Measurements from ENCODE around the gene PDE6H. TPM values are rescaled to one million over a fixed set of nuclear protein-coding genes. Genes with fewer than 3 reads are reported as not detected.

PDE6H gene
- total and polyA plus RNA-seq, 7 experiments from 2014 or later, result 2.7 TPM; not detected in 6

GRCh38 chr12:14984036-14984435, 11.2 kb downstream of the PDE6H start:
- Histone ChIP-seq H3K36me3 (ENCODE audit: control insufficient read depth in 2 of 3, insufficient read depth in 3 of 3, low read length in 3 of 3) (no peaks in the 10 kb centered on the region), H3K27ac (ENCODE audit: low read depth, low read length) (no peak overlapping the region), H3K4me1 (ENCODE audit: control insufficient read depth in 2 of 2, insufficient read depth in 2 of 2, low read length in 2 of 2) (peaks cover 17 to 47% of the 10 kb centered on the region in 2 donors), H3K9me3 (ENCODE audit: control insufficient read depth in 2 of 3, low read length in 3 of 3) (no peaks in the 10 kb centered on the region), H3K4me3 (ENCODE audit: low read length) (no peak overlapping the region), H3K27me3 (ENCODE audit: control insufficient read depth in 2 of 2, insufficient read depth in 2 of 2, low read length in 2 of 2) (no peaks in the 10 kb centered on the region)
- H3K36me3 Mint-ChIP-seq, result peaks cover 0 to 3% (median 0%) of the 10 kb centered on the region in 5 donors
- ATAC-seq (no peak), DNase-seq (no peak)
- peaks cover 0 to 3% (median 0%) of the 10 kb centered on the region in 5 donors for H3K27me3 Mint-ChIP-seq
- intact Hi-C loops (cut with micrococcal nuclease), result loop anchor here in 1 of 2 donors (1.0 kb wide), 1 partner anchor 10 kb away; no protein-coding TSS in a partner anchor
- H3K4me1 Mint-ChIP-seq, result peaks cover 36 to 70% (median 68%) of the 10 kb centered on the region in 7 donors
- H3K4me3 Mint-ChIP-seq, result peak overlapping the region in 1 of 10 donors; percentile 41
- ChIA-PET POLR2A (interaction anchor here (0.9 to 4.4 kb wide), 8 partner anchors 11 to 260 kb away, joined by 3 to 22 read pairs (median 6); partner anchors contain the start of genes ARHGDIB and PDE6H), CTCF (interaction anchor here (0.6 to 1.4 kb wide), 3 partner anchors 12 to 164 kb away, joined by 3 to 5 read pairs (median 3); no protein-coding TSS in a partner anchor)
- H3K9me3 Mint-ChIP-seq, result peaks cover 0 to 5% (median 0%) of the 10 kb centered on the region in 11 donors
- peak overlapping the region in 3 of 9 donors; percentile 22 to 79 (median 44) for H3K27ac Mint-ChIP-seq

GRCh38 chr12:14984766-14985285, 12.0 kb downstream of the PDE6H start:
- no peaks in the 10 kb centered on the region for H3K9me3 ChIP-seq (ENCODE audit: control insufficient read depth in 2 of 3, low read length in 3 of 3)
- Mint-ChIP-seq H3K27ac (peak overlapping the region in 4 of 9 donors; percentile 9 to 79 (median 34)), H3K4me3 (peak overlapping the region in 4 of 10 donors; percentile 8 to 41 (median 38)), H3K4me1 (peaks cover 38 to 69% (median 63%) of the 10 kb centered on the region in 7 donors), H3K9me3 (peaks cover 0 to 5% (median 0%) of the 10 kb centered on the region in 11 donors), H3K36me3 (peaks cover 0 to 5% (median 0%) of the 10 kb centered on the region in 5 donors), H3K27me3 (peaks cover 0 to 3% (median 0%) of the 10 kb centered on the region in 5 donors)
- ChIA-PET POLR2A (interaction anchor here (0.8 to 2.1 kb wide), 7 partner anchors 9 to 261 kb away, joined by 3 to 8 read pairs (median 3); no protein-coding TSS in a partner anchor), CTCF (interaction anchor here (0.6 to 1.5 kb wide), 3 partner anchors 10 to 165 kb away, joined by 3 to 4 read pairs (median 3); no protein-coding TSS in a partner anchor)
- no peaks in the 10 kb centered on the region for H3K36me3 ChIP-seq (ENCODE audit: control insufficient read depth in 2 of 3, insufficient read depth in 3 of 3, low read length in 3 of 3)
- H3K4me3 ChIP-seq (ENCODE audit: low read length), result no peak overlapping the region
- intact Hi-C loops (cut with micrococcal nuclease), result loop anchor here in 1 of 2 donors (1.0 kb wide), 1 partner anchor 9 kb away; no protein-coding TSS in a partner anchor
- no peaks in the 10 kb centered on the region for H3K27me3 ChIP-seq (ENCODE audit: control insufficient read depth in 2 of 2, insufficient read depth in 2 of 2, low read length in 2 of 2)
- peak in 1 of 9 donors; percentile 11 for DNase-seq
- no peak for ATAC-seq
- H3K27ac ChIP-seq (ENCODE audit: low read depth, low read length), result no peak overlapping the region
- H3K4me1 ChIP-seq (ENCODE audit: control insufficient read depth in 2 of 2, insufficient read depth in 2 of 2, low read length in 2 of 2), result peaks cover 10 to 39% of the 10 kb centered on the region in 2 donors

- H3K27me3 ChIP-seq (ENCODE audit: control insufficient read depth in 2 of 2, insufficient read depth in 2 of 2, low read length in 2 of 2), result no peaks in the 10 kb centered on the region
- ChIA-PET CTCF (interaction anchor here (0.6 to 1.5 kb wide), 7 partner anchors 38 to 302 kb away, joined by 3 to 6 read pairs (median 3); partner anchors contain the start of gene ERP27), POLR2A (interaction anchor here (0.5 to 1.6 kb wide), 4 partner anchors 8 to 33 kb away, joined by 3 to 4 read pairs (median 3); partner anchors contain the start of gene ARHGDIB)
- Mint-ChIP-seq H3K27ac (peak overlapping the region in 1 of 9 donors; percentile 9), H3K27me3 (peaks cover 0 to 3% (median 0%) of the 10 kb centered on the region in 5 donors), H3K4me3 (no peak overlapping the region), H3K36me3 (peaks cover 0 to 12% (median 0%) of the 10 kb centered on the region in 5 donors), H3K4me1 (peaks cover 31 to 56% (median 50%) of the 10 kb centered on the region in 7 donors), H3K9me3 (peaks cover 0 to 14% (median 4%) of the 10 kb centered on the region in 11 donors)
- peaks cover 8 to 23% of the 10 kb centered on the region in 2 donors for H3K4me1 ChIP-seq (ENCODE audit: control insufficient read depth in 2 of 2, insufficient read depth in 2 of 2, low read length in 2 of 2)
- H3K36me3 ChIP-seq (ENCODE audit: control insufficient read depth in 2 of 3, insufficient read depth in 3 of 3, low read length in 3 of 3), result no peaks in the 10 kb centered on the region
- ATAC-seq, result no peak
- no peak for DNase-seq
- H3K9me3 ChIP-seq (ENCODE audit: control insufficient read depth in 2 of 3, low read length in 3 of 3), result no peaks in the 10 kb centered on the region
- intact Hi-C loops (cut with micrococcal nuclease), result no loop called here
- H3K27ac ChIP-seq (ENCODE audit: low read depth, low read length), result no peak overlapping the region
- H3K4me3 ChIP-seq (ENCODE audit: low read length), result no peak overlapping the region
Observed at GRCh38 chr12:14986449-14986848, 13.6 kb downstream of the PDE6H start.

GRCh38 chr12:14988035-14988434, 15.2 kb downstream of the PDE6H start:
- H3K4me1 Mint-ChIP-seq, result peaks cover 22 to 50% (median 42%) of the 10 kb centered on the region in 7 donors
- Histone ChIP-seq H3K4me3 (ENCODE audit: low read length) (no peak overlapping the region), H3K27me3 (ENCODE audit: control insufficient read depth in 2 of 2, insufficient read depth in 2 of 2, low read length in 2 of 2) (no peaks in the 10 kb centered on the region), H3K9me3 (ENCODE audit: control insufficient read depth in 2 of 3, low read length in 3 of 3) (no peaks in the 10 kb centered on the region), H3K27ac (ENCODE audit: low read depth, low read length) (no peak overlapping the region), H3K36me3 (ENCODE audit: control insufficient read depth in 2 of 3, insufficient read depth in 3 of 3, low read length in 3 of 3) (no peaks in the 10 kb centered on the region), H3K4me1 (ENCODE audit: control insufficient read depth in 2 of 2, insufficient read depth in 2 of 2, low read length in 2 of 2) (peaks cover 3 to 17% of the 10 kb centered on the region in 2 donors)
- no peak for ATAC-seq
- no peak overlapping the region for H3K4me3 Mint-ChIP-seq
- H3K9me3 Mint-ChIP-seq, result peaks cover 0 to 16% (median 4%) of the 10 kb centered on the region in 11 donors
- intact Hi-C loops (cut with micrococcal nuclease), result no loop called here
- ChIA-PET CTCF (interaction anchor here (1.1 kb wide), 1 partner anchor 10 kb away, joined by 4 read pairs; no protein-coding TSS in a partner anchor), POLR2A (interaction anchor here (1.1 kb wide), 1 partner anchor 218 kb away, joined by 3 read pairs; no protein-coding TSS in a partner anchor)
- DNase-seq, result no peak
- H3K27me3 Mint-ChIP-seq, result peaks cover 0 to 3% (median 0%) of the 10 kb centered on the region in 5 donors
- H3K36me3 Mint-ChIP-seq, result peaks cover 0 to 13% (median 0%) of the 10 kb centered on the region in 5 donors
- no peak overlapping the region for H3K27ac Mint-ChIP-seq

GRCh38 chr12:14989790-14990189, 16.9 kb downstream of the PDE6H start:
- ATAC-seq, result no peak
- ChIA-PET CTCF (interaction anchor here (0.6 to 2.6 kb wide), 2 partner anchors 53 to 365 kb away, joined by 3 to 9 read pairs; partner anchors contain the start of gene ERP27), POLR2A (interaction anchor here (0.9 to 1.4 kb wide), 3 partner anchors 10 to 31 kb away, joined by 3 to 6 read pairs (median 5); no protein-coding TSS in a partner anchor)
- Histone ChIP-seq H3K27ac (ENCODE audit: low read depth, low read length) (no peak overlapping the region), H3K36me3 (ENCODE audit: control insufficient read depth in 2 of 3, insufficient read depth in 3 of 3, low read length in 3 of 3) (no peaks in the 10 kb centered on the region), H3K9me3 (ENCODE audit: control insufficient read depth in 2 of 3, low read length in 3 of 3) (no peaks in the 10 kb centered on the region), H3K4me3 (ENCODE audit: low read length) (no peak overlapping the region), H3K27me3 (ENCODE audit: control insufficient read depth in 2 of 2, insufficient read depth in 2 of 2, low read length in 2 of 2) (no peaks in the 10 kb centered on the region), H3K4me1 (ENCODE audit: control insufficient read depth in 2 of 2, insufficient read depth in 2 of 2, low read length in 2 of 2) (peaks cover 6 to 20% of the 10 kb centered on the region in 2 donors)
- peak overlapping the region in 2 of 9 donors; percentile 29 to 67 for H3K27ac Mint-ChIP-seq
- no peak for DNase-seq
- H3K36me3 Mint-ChIP-seq, result peaks cover 0 to 13% (median 0%) of the 10 kb centered on the region in 5 donors
- peaks cover 23 to 52% (median 43%) of the 10 kb centered on the region in 7 donors for H3K4me1 Mint-ChIP-seq
- no peak overlapping the region for H3K4me3 Mint-ChIP-seq
- peaks cover 0 to 16% (median 6%) of the 10 kb centered on the region in 11 donors for H3K9me3 Mint-ChIP-seq
- intact Hi-C loops (cut with micrococcal nuclease), result loop anchor here in 1 of 2 donors (10.0 kb wide), 2 partner anchors 755 to 795 kb away; partner anchors contain the start of gene EPS8
- H3K27me3 Mint-ChIP-seq, result peaks cover 0 to 3% (median 0%) of the 10 kb centered on the region in 5 donors

GRCh38 chr12:14991069-14991468, 18.2 kb downstream of the PDE6H start:
- peaks cover 16 to 27% of the 10 kb centered on the region in 2 donors for H3K4me1 ChIP-seq (ENCODE audit: control insufficient read depth in 2 of 2, insufficient read depth in 2 of 2, low read length in 2 of 2)
- ChIA-PET POLR2A (interaction anchor here (0.9 to 5.5 kb wide), 4 partner anchors 11 to 220 kb away, joined by 3 to 46 read pairs (median 4); partner anchors contain the start of gene ARHGDIB), CTCF (interaction anchor here (0.6 to 2.6 kb wide), 2 partner anchors 54 to 499 kb away, joined by 3 to 9 read pairs; partner anchors contain the start of gene ERP27)
- H3K9me3 ChIP-seq (ENCODE audit: control insufficient read depth in 2 of 3, low read length in 3 of 3), result no peaks in the 10 kb centered on the region
- Mint-ChIP-seq H3K36me3 (peaks cover 0 to 13% (median 0%) of the 10 kb centered on the region in 5 donors), H3K9me3 (peaks cover 0 to 16% (median 6%) of the 10 kb centered on the region in 11 donors), H3K4me3 (no peak overlapping the region), H3K27me3 (peaks cover 0 to 3% (median 0%) of the 10 kb centered on the region in 5 donors), H3K4me1 (peaks cover 35 to 51% (median 45%) of the 10 kb centered on the region in 7 donors), H3K27ac (peak overlapping the region in 1 of 9 donors; percentile 60)
- H3K36me3 ChIP-seq (ENCODE audit: control insufficient read depth in 2 of 3, insufficient read depth in 3 of 3, low read length in 3 of 3), result no peaks in the 10 kb centered on the region
- no peak overlapping the region for H3K27ac ChIP-seq (ENCODE audit: low read depth, low read length)
- H3K4me3 ChIP-seq (ENCODE audit: low read length), result no peak overlapping the region
- intact Hi-C loops (cut with micrococcal nuclease), result loop anchor here in 1 of 2 donors (10.0 kb wide), 2 partner anchors 756 to 794 kb away; partner anchors contain the start of gene EPS8
- H3K27me3 ChIP-seq (ENCODE audit: control insufficient read depth in 2 of 2, insufficient read depth in 2 of 2, low read length in 2 of 2), result no peaks in the 10 kb centered on the region
- DNase-seq (no peak), ATAC-seq (no peak)

All from naive thymus-derived CD4-positive, alpha-beta T cell (primary cell).